Lower leg skin (tissue), 3 donors: ENCODE data around the gene SART1.

Source experiments
- POLR2A ChIP-seq, 2 donors: fragments of 450-650 bp; IDR thresholded peaks; one replicate each; pipeline ENCODE4 v1.6.1; 2016 to 2017; ENCODE audit warnings: antibody characterized with exemption in 2 of 2, mild to moderate bottlenecking in 1 of 2, moderate library complexity in 1 of 2
- TF ChIP-seq, protein P1 (sequence below), 3 donors: fragments of 450-650 bp; IDR thresholded peaks; one replicate each; pipeline ENCODE4 v1.5.1; 2016; ENCODE audit warnings: antibody characterized with exemption in 3 of 3, mild to moderate bottlenecking in 3 of 3, moderate library complexity in 2 of 3

- no peak for TF ChIP-seq POLR2A (IDR thresholded peaks at IDR 0.05)
- TF ChIP-seq, protein P1, sequence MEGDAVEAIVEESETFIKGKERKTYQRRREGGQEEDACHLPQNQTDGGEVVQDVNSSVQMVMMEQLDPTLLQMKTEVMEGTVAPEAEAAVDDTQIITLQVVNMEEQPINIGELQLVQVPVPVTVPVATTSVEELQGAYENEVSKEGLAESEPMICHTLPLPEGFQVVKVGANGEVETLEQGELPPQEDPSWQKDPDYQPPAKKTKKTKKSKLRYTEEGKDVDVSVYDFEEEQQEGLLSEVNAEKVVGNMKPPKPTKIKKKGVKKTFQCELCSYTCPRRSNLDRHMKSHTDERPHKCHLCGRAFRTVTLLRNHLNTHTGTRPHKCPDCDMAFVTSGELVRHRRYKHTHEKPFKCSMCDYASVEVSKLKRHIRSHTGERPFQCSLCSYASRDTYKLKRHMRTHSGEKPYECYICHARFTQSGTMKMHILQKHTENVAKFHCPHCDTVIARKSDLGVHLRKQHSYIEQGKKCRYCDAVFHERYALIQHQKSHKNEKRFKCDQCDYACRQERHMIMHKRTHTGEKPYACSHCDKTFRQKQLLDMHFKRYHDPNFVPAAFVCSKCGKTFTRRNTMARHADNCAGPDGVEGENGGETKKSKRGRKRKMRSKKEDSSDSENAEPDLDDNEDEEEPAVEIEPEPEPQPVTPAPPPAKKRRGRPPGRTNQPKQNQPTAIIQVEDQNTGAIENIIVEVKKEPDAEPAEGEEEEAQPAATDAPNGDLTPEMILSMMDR (IDR thresholded peaks at IDR 0.05): no peak
Measured at GRCh38 chr11:66008095-66008467, 46.5 kb downstream of the SART1 start.
